Right atrium auricular region (tissue), 2 donors: Measurements from ENCODE around the gene TMEM132C. TPM values are rescaled to one million over a fixed set of nuclear protein-coding genes. Genes with fewer than 3 reads are reported as not detected.

Source experiments
- DNase-seq: peaks from one replicate; pipeline ENCODE4 v3.0.0-alpha.2; 2019; ENCODE audit warnings: low spot score
- H3K27ac ChIP-seq, 2 donors: fragments of 200-600 bp; sonication (generic); 1 replicate in 1 of 2; 2 replicates in 1 of 2; pipeline ENCODE4 v1.5.1; 2016 to 2019
- H3K27me3 ChIP-seq, 2 donors: fragments of 200-600 bp; sonication (generic); one replicate each; pipeline versions ENCODE4 v1.5.1 to v1.6.0; 2017 to 2019
- H3K36me3 ChIP-seq: fragments of 200-600 bp; sonication (generic); one replicate; pipeline ENCODE4 v1.5.1; 2016
- H3K4me1 ChIP-seq, 2 donors: fragments of 200-600 bp; sonication (generic); one replicate each; pipeline versions ENCODE4 v1.5.1 to v1.6.0; 2017 to 2019
- H3K4me3 ChIP-seq, 2 donors: fragments of 200-600 bp; sonication (generic); 1 replicate in 1 of 2; 2 replicates in 1 of 2; pipeline ENCODE4 v1.5.1; 2017 to 2019; ENCODE audit warnings: mild to moderate bottlenecking in 1 of 2, moderate library complexity in 1 of 2
- H3K9me3 ChIP-seq, 2 donors: fragments of 200-600 bp; sonication (generic); one replicate each; pipeline ENCODE4 v1.5.1; 2019
- CTCF ChIP-seq, 2 donors: fragments of 200-600 bp; sonication (generic); IDR thresholded peaks; one replicate each; pipeline ENCODE4 v1.5.1; 2019; ENCODE audit warnings: antibody characterized with exemption in 2 of 2
- total RNA-seq, 2 donors: library from RNA; depleted of rRNA; stranded (reverse); fragments of >200 nt; gene quantifications; one replicate each; pipeline ENCODE4 v1.1.0, GENCODE V29; 2016

Gene TMEM132C
- total RNA-seq, 2 donors from 2014 or later: 5.3 to 10.5 TPM

GRCh38 chr12:128629979-128630378 is 363.0 kb downstream of the TMEM132C start:
- no peak for DNase-seq
- Histone ChIP-seq H3K4me1 (no peaks in the 10 kb centered on the region), H3K36me3 (no peaks in the 10 kb centered on the region), H3K27me3 (no peaks in the 10 kb centered on the region), H3K27ac (no peak overlapping the region), H3K4me3 (no peak overlapping the region), H3K9me3 (peaks cover 0 to 10% of the 10 kb centered on the region in 2 donors)
- TF ChIP-seq CTCF (IDR thresholded peaks at IDR 0.05): no peak

- TF ChIP-seq CTCF (IDR thresholded peaks at IDR 0.05): no peak
- no peak overlapping the region for H3K27ac ChIP-seq
- H3K27me3 ChIP-seq: no peaks in the 10 kb centered on the region
- no peak overlapping the region for H3K4me3 ChIP-seq
- H3K4me1 ChIP-seq: no peaks in the 10 kb centered on the region
- H3K9me3 ChIP-seq: peaks cover 0 to 4% of the 10 kb centered on the region in 2 donors
- H3K36me3 ChIP-seq: no peaks in the 10 kb centered on the region
- no peak for DNase-seq
Observed at GRCh38 chr12:128637642-128638606, 371.0 kb downstream of the TMEM132C start.

- Histone ChIP-seq H3K4me1 (no peaks in the 10 kb centered on the region), H3K4me3 (no peak overlapping the region), H3K27me3 (no peaks in the 10 kb centered on the region), H3K36me3 (no peaks in the 10 kb centered on the region), H3K9me3 (no peaks in the 10 kb centered on the region), H3K27ac (no peak overlapping the region)
- DNase-seq: no peak
- no peak for TF ChIP-seq CTCF (IDR thresholded peaks at IDR 0.05)
Observed at GRCh38 chr12:128639089-128639488, 372.1 kb downstream of the TMEM132C start.

- no peaks in the 10 kb centered on the region for H3K4me1 ChIP-seq
- H3K27ac ChIP-seq: no peak overlapping the region
- no peaks in the 10 kb centered on the region for H3K27me3 ChIP-seq
- no peak for TF ChIP-seq CTCF (IDR thresholded peaks at IDR 0.05)
- no peak for DNase-seq
- H3K9me3 ChIP-seq: no peaks in the 10 kb centered on the region
- H3K36me3 ChIP-seq: no peaks in the 10 kb centered on the region
- no peak overlapping the region for H3K4me3 ChIP-seq
Observed at GRCh38 chr12:128643155-128643554, 376.2 kb downstream of the TMEM132C start.

- H3K4me3 ChIP-seq: no peak overlapping the region
- DNase-seq: no peak
- peak in 1 of 2 donors; percentile 59 for TF ChIP-seq CTCF (IDR thresholded peaks at IDR 0.05)
- no peaks in the 10 kb centered on the region for H3K36me3 ChIP-seq
- H3K27ac ChIP-seq: no peak overlapping the region
- peaks cover 0 to 6% of the 10 kb centered on the region in 2 donors for H3K9me3 ChIP-seq
- no peaks in the 10 kb centered on the region for H3K4me1 ChIP-seq
- no peaks in the 10 kb centered on the region for H3K27me3 ChIP-seq
Observed at GRCh38 chr12:128644664-128645296, 377.8 kb downstream of the TMEM132C start.
